Measurements from ENCODE around the gene MLLT10.

Gene MLLT10

DNA sequence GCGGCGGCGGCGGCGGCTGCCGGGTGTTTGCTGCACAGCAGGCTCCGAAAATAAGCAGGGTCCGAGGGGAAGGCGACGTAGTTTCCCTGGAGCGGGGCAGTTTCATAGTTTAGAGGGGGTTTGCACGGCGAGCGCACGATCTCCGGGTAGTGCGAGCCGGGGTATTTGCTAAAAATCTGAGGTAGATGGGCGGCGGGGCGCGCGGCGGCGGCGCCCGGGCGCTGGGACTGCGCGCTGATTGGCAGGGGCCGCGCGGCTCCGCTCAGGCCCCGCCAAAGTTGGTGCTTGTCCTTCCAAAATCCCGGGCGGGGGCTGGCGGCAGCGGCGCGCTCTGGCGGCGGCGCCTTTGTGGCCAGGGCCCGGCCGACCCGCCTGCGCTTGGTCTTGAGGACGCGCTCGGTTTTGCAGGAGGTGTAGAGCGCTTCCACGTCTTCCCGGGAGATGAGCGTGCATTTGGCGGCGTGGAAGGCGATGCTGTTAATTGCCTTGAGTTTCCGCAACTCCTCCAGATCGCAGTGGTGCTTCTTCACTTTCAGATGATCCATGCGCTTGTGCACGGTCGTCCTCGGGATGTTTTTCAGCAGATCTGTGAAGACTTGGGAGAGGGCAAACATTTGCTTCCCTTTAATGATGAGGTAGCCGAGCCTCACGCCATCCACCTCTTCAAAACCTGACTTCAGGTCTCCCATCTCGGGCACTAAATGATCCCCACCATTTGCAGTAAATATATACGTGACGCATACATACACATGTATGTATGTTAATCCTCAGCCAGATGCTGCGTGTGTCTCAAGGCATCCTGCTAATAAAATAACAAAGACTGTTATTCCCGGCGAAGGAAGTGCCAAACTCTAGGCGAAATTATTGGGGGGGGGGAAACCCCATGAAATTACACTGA lies 16.6 kb upstream of the MLLT10 start:
- DNase-seq (ENCODE audit: low read depth) = peak; percentile 15

DNA sequence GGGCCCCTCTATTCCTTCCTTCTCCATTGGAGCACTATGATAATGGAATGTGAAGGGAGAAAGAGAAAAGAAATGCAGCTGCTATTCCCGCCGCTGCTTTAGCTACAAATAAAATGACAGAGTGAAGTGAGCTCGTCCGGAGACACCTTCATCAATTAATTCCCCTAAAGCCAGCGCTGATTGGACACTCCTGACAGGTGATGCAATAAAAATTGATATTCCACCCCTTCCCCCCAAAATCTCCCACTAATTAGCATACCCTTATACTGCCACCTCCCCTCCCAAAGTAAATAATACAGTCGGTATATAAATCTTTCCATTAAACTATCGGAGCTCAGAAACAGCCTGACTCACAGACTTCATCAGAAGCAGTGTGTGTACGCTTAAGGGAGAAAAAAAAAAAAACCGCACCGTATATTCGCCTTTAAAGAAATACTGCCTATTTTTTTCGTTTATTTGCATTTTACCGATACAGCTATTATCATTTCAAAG lies 15.8 kb upstream of the MLLT10 start:
- no peak for DNase-seq (ENCODE audit: low read depth)

DNA sequence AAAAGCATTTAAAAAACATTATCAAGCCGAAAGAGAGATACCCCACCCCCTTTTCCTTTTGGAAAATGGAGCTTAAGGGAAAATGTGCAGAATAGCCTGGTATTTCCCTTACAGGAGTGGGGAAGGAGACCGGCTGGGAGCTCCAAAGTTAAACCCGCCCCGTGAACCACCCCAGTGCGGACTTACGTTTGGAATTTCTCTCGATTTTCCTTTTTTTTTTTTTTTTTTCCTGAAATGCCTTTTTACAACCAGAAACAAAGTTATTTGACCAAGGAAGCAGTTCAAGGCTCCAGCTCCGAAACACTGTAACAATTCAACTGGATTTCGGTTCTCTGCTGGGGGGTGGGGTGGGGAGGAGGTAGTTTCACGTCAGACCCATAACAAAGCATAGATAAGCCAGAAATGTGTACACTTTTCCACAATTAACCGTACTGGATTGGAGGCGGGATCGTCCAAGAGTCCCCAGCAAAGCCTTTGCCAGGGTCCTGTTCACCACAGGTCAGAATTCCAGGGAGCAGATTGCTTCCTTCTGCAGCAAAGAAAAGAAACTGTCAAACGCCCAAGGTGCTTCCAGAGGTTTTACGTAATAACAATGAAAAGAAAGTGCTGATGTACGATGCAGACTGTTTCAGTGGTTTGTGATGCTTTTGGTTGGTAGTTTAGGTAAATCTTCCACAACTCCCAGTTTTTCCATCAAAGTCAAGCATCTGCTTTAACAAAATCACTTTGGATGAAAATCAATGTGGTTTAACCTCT lies 15.2 kb upstream of the MLLT10 start:
- no peak for DNase-seq (ENCODE audit: low read depth)

DNA sequence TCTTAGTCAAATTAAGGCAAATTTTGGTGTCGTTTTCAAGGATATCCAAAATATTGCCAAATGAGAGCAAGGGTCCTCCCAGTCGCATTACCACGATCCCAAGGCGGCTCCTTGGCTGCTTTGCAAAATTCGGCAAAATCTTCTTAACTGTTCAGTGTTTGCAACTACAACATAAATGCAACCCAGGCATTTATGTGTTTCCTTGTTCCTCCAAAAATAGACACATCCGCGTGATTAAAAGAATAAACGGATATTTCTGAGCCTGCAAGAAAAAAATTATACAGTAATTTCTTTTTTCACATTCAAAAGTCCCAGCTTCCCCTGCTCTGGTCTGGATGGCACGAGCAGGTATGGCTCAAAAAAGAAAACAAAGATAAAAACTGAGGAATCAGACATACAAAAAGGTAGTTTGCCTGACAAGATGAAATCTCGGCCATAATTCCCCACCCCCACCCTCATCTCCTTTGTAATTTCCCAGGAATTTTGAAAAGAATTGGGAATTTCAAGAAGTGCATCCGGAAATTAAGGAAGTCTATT lies 14.6 kb upstream of the MLLT10 start:
- DNase-seq (ENCODE audit: low read depth) = no peak

DNA sequence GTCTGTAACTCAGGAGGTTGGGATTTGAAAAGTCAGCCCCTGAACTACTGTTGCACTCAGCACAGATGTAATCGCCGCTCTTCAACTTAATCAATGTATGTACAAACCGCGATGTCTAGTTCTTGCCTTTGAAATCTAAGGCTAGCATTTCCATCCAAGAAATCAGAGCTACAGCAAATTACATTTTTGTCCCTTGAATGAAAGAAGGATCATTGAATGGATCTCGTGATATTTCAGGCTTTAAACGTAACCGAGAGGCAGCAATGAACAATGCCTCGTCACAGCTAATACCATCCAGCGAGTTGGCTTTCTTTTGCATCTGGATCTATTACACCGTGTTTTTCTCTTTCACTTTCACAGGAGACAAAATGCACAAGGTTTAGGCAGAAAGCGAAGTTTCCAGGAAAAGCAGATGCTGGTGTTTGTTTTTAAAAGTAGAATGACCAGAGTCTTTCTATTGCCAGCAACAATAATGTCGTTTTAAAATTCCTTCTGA lies 14.0 kb upstream of the MLLT10 start:
- no peak for DNase-seq (ENCODE audit: low read depth)

DNA sequence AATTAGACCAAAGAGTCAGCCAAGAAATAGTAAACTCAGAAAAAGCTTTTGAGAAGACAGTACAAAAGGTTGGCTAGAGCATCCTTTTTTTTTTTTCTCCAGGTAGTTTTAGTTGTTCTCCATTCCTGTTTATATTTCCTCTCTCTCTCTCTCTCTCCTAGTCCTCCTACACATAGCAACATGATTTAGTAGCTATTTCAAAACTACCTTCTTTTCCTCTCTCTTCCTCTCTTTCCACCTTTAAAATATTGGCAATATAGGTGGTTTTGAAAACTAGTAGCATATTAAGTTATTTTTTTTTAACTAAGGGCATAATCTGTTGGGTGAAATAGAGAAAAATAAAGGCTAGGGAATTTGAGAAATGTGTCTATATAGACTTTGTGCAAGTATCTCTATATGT lies 13.5 kb upstream of the MLLT10 start:
- no peak for DNase-seq (ENCODE audit: low read depth)

DNA sequence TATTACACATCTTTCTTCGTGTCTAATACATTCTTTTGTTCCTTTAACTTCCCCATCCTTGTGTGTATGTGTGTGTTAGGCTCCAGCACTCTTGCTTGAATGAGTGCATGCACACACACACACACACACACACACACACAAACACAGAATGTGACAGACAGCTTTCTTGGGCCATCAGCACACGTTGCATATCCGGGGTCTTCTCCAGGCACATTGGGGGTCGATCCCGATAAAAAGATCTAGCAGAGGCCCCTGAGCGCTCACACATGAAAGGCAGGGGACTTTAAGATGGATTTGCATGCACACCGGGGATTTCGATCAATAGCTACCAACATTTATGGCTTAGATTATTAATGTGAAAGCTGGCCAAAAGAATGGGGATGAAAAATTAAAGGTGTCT lies 13.1 kb upstream of the MLLT10 start:
- no peak for DNase-seq (ENCODE audit: low read depth)

DNA sequence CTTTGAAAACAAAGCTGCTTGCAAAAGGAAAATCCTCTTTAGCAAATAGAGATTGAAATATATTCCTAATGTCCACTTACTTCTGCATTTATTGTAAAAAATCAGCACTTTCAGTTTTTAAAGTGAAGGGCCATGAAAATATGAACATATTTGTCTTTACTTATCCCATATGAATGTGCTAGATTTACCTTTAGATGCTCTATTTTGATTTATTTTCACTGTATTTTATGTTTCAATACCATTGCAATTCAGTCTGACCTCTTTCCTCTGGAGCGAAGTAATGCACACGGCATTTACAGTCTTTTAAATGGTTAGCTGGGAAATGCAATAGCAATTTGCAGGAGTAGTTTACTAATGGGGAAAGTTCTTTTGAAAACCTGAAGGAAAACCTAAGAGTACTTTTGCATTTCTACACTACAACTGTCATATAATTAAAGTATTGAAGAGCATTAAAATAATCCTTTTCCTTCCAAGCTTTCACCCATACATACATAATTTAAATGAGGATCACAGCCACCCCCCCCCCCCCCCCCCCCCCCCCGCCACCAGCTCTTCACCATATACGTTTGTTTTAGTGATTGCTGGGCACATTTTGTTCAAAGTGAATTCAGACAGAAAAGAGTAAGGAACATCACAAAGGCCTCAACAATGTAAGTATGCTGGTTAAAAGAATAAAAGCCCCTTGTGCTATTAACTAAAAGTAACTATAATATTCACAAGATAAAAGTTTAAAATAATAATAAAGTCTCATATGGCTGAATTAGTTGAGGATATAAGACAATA lies 12.1 kb upstream of the MLLT10 start:
- DNase-seq (ENCODE audit: low read depth) = no peak

DNA sequence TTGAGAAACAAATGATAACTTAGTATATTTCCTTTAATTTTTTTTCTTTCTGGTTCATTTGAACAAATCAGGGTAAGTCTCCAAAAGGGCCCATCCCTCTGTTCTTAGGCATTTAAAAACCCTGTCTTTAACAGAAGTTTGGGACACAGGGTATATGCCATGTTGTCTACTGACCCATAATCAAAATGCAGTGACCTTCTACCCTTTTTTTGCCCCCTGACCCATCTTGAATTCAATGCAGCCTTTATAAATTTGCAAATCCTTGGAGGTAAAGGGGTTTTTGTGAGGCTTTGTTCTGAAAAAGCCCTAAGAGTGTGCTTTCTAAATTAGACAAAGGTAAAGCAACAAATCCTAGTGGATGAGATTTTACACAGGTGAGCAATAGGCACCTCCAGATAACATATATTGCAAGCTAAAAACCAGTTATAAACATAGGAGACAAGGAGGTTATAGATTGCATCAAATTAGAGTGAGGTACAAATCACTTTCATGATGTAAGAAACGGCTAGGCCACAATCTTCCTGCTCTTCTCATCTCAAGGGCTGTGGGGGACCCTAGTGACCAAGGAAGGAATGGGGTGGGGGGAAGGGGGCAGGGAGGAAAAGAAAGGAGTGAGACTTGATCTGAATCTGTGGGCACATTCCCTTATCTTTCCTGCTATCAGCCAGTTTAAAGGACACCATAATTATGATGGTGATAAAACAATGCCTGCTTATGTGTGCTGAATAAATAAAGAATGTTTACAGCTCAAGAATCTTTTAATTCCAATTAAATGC lies 11.2 kb upstream of the MLLT10 start:
- no peak for DNase-seq (ENCODE audit: low read depth)

DNA sequence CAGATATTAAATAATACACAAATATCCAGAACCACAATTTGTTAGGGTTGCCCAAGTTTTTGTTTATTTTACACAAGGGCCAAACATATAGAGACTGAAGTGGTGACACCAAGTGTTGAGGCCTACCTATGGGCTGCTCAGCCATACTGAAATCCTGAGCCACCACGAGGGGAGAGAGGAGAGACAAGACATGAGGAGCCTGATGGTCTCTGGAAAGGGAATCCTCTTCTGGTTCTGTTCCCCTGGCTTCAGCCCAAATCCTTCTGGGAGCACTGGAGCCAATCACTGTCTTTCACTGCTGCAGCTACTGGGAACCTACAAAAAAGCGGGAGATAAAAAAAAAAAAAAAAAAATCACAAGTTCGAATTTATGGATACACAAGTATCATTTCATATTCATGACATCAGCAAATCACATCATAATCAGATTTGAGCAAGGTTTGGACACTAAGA lies 10.4 kb upstream of the MLLT10 start:
- no peak for DNase-seq (ENCODE audit: low read depth)

DNA sequence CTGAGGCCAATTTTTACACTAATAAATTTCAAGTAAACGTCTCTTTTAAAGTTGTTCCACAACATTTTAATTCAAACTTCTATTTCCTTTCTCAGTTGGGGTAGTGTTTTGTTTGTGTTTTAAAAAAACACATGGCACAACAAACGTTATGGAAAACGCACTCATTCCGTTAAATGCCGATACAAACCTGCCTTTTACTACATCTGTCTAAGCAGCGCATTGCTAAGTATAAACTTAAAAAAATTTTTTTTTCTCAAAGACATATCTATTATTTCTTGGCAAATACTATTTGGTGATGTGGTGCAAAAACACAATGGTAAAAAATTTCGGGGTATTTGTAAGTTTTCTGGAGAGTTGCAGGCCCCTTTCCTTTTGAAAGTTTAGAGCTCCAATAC lies 9.9 kb upstream of the MLLT10 start:
- DNase-seq (ENCODE audit: low read depth) = no peak

DNA sequence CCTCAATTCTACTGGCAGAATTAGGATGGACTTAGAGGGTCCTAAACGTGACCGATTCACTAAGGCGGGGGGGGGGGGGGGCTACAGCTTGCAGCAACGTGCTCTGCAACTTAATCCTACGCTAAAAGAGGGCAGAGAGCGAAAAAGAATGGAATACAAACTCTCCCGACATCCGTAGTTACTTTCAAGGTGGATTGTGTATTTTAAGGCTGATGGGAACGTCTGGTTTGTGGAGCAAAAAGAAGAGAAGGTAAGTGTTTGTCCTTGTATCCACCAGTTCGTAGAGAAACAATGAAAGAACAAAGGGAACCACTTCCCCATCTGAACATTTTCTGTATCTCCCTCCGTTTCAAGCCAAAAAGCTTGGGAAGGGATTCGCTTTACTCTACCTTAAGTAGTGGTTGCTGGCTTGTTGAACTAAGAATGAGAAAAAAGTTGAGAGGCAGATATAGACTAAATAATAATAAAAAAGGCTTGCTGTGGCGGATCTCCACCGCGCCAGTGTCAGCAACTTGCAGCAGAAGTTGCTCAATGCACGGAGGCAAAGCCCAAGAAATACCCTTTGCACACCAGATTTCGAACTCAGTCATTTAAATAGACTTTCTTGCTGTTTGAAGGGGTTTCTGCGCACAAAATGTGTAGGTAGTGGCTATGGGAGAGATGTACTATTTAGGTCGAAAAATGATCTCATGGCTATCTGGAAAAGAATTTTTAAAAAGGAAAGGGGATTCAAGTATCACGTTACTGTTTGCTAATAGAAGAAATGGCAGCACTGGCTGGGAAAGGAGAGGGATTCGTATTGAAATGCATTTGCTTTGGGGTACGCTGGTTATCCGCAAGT lies 9.3 kb upstream of the MLLT10 start:
- DNase-seq (ENCODE audit: low read depth) = no peak

DNA sequence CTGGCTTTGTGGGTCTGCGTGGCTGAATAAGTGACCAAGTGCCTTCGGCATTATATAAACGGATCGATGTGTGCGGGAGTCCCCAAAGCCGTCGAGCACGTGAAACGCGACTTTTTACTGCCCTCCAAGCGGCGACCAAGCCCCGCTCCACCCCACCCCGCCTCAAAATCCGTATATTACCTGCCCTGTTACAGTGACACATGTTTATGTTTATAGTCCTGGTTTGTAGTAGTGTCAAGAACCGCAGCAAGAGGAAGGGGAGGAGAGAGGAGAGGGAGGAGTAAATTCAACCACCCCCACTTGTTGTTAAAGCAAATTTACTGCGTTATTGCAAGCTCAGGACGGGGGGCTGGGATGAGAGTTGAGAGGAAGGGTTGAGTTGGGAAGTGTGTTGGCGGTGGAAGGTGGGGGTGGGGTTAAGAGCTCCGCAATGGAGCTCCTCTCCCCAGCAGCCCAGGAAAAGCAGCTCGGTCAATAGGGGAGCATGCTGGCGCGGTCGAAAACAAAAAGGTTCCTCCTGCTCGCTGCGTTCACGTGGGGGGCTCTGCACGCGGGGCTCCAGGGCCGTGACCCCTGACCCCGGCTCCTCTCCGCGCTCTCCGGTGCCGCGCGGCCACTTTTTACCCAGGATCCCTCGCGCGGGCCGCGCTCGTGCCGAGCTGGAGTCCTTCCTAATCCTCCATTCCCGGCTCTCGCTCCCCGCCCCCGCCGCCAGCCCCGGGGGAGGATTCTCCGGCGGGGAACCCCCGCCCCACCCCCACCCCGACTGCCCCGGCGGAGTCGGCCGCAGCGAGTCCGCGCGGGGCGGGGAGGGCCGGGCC lies 8.5 kb upstream of the MLLT10 start, which contains the start of gene SKIDA1:
SKIDA1 (minus strand) TSS at position 316 of the 821 bp plus-strand sequence. CDS start 7,860 bp downstream, outside the sequence.
- DNase-seq (ENCODE audit: low read depth) = no peak

DNA sequence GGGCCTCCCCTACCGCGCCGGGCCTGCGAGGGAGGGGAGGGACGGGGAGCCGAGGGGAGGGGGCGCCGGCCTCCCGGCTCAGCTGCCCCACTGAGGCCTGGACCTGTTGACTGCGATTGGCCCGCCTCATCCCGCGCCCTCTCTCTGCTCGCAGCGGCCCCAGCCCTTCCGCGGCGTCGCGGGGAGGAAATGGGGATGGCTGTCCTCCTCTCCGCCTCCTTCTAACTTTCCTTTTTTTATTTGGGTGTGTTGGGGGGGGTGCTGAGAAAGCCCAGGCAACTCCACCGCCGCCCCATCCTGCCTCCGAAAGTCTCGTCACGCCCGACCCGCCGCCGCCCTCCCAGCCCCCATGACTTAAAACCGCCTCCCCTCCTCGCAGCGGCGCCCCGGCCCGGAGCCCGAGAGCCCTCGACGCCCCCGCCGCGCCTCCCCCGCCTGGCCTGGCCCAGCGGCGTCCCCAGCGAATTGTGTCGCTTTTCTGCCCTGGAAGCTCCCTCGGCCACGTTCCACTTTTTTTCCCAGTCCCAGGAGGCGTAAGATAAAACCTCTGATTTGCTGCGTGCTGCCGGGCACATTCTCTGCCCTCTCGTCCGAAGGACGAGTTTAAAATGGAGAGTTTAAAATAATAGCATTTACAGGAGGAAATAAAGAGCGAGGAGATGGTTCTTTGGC lies 7.7 kb upstream of the MLLT10 start:
- DNase-seq (ENCODE audit: low read depth) = no peak

DNA sequence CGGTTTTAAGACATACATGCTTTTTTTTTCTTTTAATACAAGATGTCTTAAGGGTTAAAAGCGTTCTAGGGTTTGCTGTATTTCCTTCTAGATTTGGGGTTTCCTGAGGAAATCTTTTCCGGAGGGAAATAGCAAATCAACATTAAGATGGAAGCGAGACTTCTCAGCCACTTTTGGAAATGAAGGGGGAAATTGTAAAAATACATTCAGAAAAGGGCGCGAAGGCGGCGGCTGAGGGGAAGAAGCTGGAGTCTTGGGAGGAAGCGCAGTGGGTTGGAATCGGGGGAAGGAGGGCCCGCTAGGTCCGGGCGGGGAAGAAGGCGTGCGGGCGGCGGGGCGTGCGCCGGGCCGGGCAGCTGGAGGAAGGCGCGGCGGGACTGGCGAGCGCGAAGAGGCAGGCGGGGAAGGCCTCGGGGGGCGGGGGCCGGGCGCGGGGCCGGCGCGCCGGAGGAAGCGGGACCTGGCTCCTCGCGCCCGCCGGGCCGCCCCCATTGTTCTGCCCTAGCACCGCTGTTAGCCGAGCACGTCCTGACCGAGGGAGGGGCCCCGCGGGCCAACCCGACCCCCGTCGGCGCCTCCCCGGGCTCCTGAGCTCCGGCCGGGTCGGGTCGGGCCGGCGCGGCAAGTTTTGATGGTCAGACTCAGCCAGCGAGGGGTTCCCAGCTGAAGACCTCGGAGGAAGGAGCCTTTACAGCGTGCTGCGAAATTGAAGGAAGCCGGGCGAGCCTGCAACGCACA lies 7.0 kb upstream of the MLLT10 start:
- DNase-seq (ENCODE audit: low read depth) = no peak

DNA sequence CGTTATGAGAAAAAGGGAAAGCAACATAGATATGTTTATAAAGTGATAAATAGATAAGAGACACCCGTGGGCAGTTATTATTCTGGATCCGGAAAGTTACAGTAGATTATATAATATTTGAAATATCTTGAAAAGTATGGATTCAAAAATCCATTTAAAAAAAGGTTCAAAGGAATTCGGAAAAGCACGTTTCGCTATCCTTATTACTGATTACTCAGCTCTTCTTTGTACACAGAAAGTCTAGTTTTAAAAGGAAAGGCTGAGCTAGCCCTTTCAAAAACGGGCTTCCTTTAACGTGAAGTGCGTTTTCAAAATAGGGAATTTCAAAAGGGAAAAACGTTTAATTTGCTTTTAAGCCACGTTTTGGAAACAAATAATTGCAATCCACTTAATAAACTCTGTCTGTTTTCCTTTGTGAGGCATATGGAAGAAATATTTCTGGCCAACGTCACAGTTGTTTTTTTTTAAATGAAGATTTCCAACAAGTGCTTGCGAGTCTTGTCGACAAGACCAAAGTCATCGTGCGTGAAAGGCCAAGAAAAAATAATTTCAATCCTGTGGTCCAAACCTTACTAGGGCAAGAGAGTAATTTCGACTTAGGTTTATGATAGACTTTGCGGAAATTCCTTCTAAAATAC lies 6.3 kb upstream of the MLLT10 start:
- DNase-seq (ENCODE audit: low read depth) = no peak

Data from HS-27A (cell line).